Measurements from ENCODE around the gene CYP4Z1. TPM values are rescaled to one million over a fixed set of nuclear protein-coding genes. Genes with fewer than 3 reads are reported as not detected.
"Not testable (repeated sequence)": the region's sequence is repeated elsewhere in the genome, so short reads cannot be mapped to it uniquely, and the experiment has no call there.

The CYP4Z1 gene
- total and polyA plus RNA-seq, 2 of the 13 experiments (the other 11 are each of a cell fraction or from before 2014, with no cell fraction given) = not detected

DNA sequence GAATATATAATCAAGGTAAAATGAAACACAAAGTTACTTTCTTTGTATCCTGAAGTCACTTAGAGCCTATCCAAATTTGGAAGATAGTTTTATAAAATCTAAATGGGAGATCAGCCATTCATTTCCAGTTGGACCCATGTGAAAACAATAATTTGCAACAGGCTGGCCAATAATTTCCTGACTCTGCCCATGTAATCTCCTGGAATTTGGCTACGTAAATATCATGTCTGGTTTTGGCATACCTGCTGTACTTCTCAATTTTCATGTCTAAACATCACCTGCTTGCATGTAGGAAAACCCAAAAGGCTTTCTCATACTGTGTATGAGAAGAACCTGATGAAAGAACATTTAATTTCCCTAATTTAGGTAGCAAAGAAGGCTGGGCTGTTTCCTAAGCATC lies 7.7 kb upstream of the CYP4Z1 start (continued):
- TF ChIP-seq, protein P1, sequence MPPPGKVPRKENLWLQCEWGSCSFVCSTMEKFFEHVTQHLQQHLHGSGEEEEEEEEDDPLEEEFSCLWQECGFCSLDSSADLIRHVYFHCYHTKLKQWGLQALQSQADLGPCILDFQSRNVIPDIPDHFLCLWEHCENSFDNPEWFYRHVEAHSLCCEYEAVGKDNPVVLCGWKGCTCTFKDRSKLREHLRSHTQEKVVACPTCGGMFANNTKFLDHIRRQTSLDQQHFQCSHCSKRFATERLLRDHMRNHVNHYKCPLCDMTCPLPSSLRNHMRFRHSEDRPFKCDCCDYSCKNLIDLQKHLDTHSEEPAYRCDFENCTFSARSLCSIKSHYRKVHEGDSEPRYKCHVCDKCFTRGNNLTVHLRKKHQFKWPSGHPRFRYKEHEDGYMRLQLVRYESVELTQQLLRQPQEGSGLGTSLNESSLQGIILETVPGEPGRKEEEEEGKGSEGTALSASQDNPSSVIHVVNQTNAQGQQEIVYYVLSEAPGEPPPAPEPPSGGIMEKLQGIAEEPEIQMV (CRISPR knock-in tag; IDR thresholded peaks at IDR 0.05; ENCODE audit: low read depth) = no peak
- no peak for TF ChIP-seq ZNF614 (CRISPR knock-in tag; IDR thresholded peaks at IDR 0.05; ENCODE audit: borderline replicate concordance)
- no peak for TF ChIP-seq TOPORS (CRISPR knock-in tag; IDR thresholded peaks at IDR 0.05)
- TF ChIP-seq KAT7 (CRISPR knock-in tag; IDR thresholded peaks at IDR 0.05; ENCODE audit: borderline replicate concordance) = no peak
- TF ChIP-seq, protein P2, sequence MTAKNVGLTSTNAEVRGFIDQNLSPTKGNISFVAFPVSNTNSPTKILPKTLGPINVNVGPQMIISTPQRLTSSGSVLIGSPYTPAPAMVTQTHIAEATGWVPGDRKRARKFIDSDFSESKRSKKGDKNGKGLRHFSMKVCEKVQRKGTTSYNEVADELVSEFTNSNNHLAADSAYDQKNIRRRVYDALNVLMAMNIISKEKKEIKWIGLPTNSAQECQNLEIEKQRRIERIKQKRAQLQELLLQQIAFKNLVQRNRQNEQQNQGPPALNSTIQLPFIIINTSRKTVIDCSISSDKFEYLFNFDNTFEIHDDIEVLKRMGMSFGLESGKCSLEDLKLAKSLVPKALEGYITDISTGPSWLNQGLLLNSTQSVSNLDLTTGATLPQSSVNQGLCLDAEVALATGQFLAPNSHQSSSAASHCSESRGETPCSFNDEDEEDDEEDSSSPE (CRISPR knock-in tag; IDR thresholded peaks at IDR 0.05) = no peak
- no peak for TF ChIP-seq ZNF20 (CRISPR knock-in tag; IDR thresholded peaks at IDR 0.05)
- TF ChIP-seq POLR2G (IDR thresholded peaks at IDR 0.05; ENCODE audit: low read depth, low read length) = no peak
- TF ChIP-seq ZMYM3 (CRISPR knock-in tag; IDR thresholded peaks at IDR 0.05) = no peak

DNA sequence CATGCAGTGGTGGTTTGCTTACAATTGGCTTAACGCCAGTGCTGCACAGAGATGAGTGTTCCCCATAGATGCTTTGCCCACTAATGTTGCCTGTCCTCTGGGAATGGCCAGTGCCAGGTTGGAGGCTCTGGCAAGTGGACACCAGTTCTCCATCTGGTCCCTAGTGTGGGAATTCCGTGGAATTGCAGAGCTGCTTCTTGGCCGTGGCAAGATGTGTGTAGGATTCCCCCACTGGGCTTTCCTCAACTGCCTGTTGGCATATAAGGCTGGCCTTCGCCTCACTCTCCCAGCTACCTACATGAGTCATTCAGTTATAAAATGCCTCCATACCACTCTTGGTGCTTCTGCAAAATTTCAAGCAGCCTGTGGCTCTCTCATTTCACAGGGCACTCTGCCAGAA lies 2.0 kb downstream of the CYP4Z1 start:
- in situ Hi-C loops (cut with HindIII; ENCODE audit: extremely low pct_ligation_motif_present, low pct_unique_long_range_greater_than_20kb); H3K4me2 ChIP-seq (ENCODE audit: low read depth, low read length); CTCF ChIA-PET (ENCODE audit: low intra/inter-chr PET ratio, low total read pairs); H4K20me1 ChIP-seq (ENCODE audit: insufficient read depth, low read length); H2AFZ ChIP-seq (ENCODE audit: low read length); POLR2A ChIA-PET; H3K4me3 ChIP-seq (replicated peaks in 1 of 3; ENCODE audit: insufficient read depth in 1 of 3, low read depth in 2 of 3, low read length in 3 of 3); ATAC-seq; H3K9me3 ChIP-seq (ENCODE audit: low read length); H3K4me1 ChIP-seq (ENCODE audit: insufficient read depth, low read length); intact Hi-C loops (cut with micrococcal nuclease; ENCODE audit: unreplicated experiment); DNase-seq (ENCODE audit: low spot score); H3K27ac ChIP-seq (ENCODE audit: extremely low read length, insufficient read depth, low read length); H3K36me3 ChIP-seq (replicated peaks in 1 of 2; ENCODE audit: control insufficient read depth in 1 of 2, insufficient read depth in 2 of 2, low read length in 2 of 2); H3K27me3 ChIP-seq (ENCODE audit: control insufficient read depth in 1 of 2, insufficient read depth in 2 of 2, low read length in 2 of 2); H3K9ac ChIP-seq (ENCODE audit: insufficient read depth, low read depth, low read length); H3K79me2 ChIP-seq (ENCODE audit: insufficient read depth, low read length); BruUV-seq (replicated peaks); FAIRE-seq: not testable (repeated sequence)
- 0% methylated on average over 3 of the region's 4 CpGs for WGBS (ENCODE audit: low lambda C conversion rate)

DNA sequence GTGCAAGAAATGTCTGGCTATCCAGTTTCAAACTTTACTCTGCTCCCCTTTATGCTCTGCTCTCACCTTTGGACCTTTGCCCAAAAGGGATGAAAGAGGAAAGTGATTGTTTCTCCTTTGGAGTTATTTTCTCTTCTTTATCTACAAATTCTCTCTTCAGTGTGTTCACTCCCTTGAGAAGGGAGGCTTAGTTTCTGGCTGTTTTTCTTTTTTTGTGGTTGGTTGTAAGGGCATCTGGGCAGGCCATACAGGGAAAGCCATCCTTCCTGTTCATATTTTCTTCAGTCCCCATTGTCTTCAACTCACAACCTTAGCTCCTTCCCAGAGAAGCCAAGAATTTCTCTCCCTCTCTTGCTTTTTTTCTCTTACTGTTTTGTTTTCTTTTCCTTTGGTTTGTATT lies 2.5 kb downstream of the CYP4Z1 start:
- FAIRE-seq = peak; percentile 8
- H4K20me1 ChIP-seq (ENCODE audit: insufficient read depth, low read length); H3K79me2 ChIP-seq (ENCODE audit: insufficient read depth, low read length); H3K27me3 ChIP-seq (ENCODE audit: control insufficient read depth in 1 of 2, insufficient read depth in 2 of 2, low read length in 2 of 2); in situ Hi-C loops (cut with HindIII; ENCODE audit: extremely low pct_ligation_motif_present, low pct_unique_long_range_greater_than_20kb); H3K9ac ChIP-seq (ENCODE audit: insufficient read depth, low read depth, low read length); H2AFZ ChIP-seq (ENCODE audit: low read length); H3K4me1 ChIP-seq (ENCODE audit: insufficient read depth, low read length); intact Hi-C loops (cut with micrococcal nuclease; ENCODE audit: unreplicated experiment); H3K36me3 ChIP-seq (replicated peaks in 1 of 2; ENCODE audit: control insufficient read depth in 1 of 2, insufficient read depth in 2 of 2, low read length in 2 of 2); H3K4me2 ChIP-seq (ENCODE audit: low read depth, low read length); CTCF ChIA-PET (ENCODE audit: low intra/inter-chr PET ratio, low total read pairs); ATAC-seq; H3K9me3 ChIP-seq (ENCODE audit: low read length); DNase-seq (ENCODE audit: low spot score); POLR2A ChIA-PET; BruUV-seq (replicated peaks); H3K27ac ChIP-seq (ENCODE audit: extremely low read length, insufficient read depth, low read length); H3K4me3 ChIP-seq (replicated peaks in 1 of 3; ENCODE audit: insufficient read depth in 1 of 3, low read depth in 2 of 3, low read length in 3 of 3): not testable (repeated sequence)

All from HepG2 (cell line).